ENCODE results near the gene EIF2AK2.

GRCh38 chr2:37132914-37133313 is 23.9 kb downstream of the EIF2AK2 start:
- TF ChIP-seq POLR2A (IDR thresholded peaks at IDR 0.05) (no peak), CTCF (IDR thresholded peaks at IDR 0.05) (no peak)

All from uterus (tissue), 2 donors.